ACC112 (cell line): ENCODE measurements around the gene PPM1L.
"Not testable (repeated sequence)": the region's sequence is repeated elsewhere in the genome, so short reads cannot be mapped to it uniquely, and the experiment has no call there.

Experiments
- H2AFZ ChIP-seq: fragments of 200-600 bp; sonication (generic); one replicate; pipeline ENCODE4 v1.6.0; 2017; ENCODE audit warnings: antibody characterized with exemption, low read length; ENCODE audit not compliant: unreplicated experiment
- H3K27ac ChIP-seq: fragments of 200-600 bp; sonication (generic); 2 replicates; pipeline ENCODE4 v1.5.1; 2014; ENCODE audit warnings: low read depth, mild to moderate bottlenecking, antibody characterized with exemption, low read length, moderate library complexity
- H3K27me3 ChIP-seq: fragments of 200-600 bp; sonication (generic); 2 replicates; pipeline ENCODE4 v1.6.1; 2014; ENCODE audit warnings: mild to moderate bottlenecking, antibody characterized with exemption, low read length, moderate library complexity, mixed read lengths; ENCODE audit not compliant: insufficient read depth
- H3K36me3 ChIP-seq: fragments of 200-600 bp; sonication (generic); 2 replicates; pipeline ENCODE4 v1.6.1; 2016; ENCODE audit warnings: mild to moderate bottlenecking, antibody characterized with exemption, low read length, moderate library complexity, mixed read lengths; ENCODE audit not compliant: insufficient read depth
- H3K4me1 ChIP-seq: fragments of 200-600 bp; sonication (generic); one replicate; pipeline ENCODE4 v1.6.1; 2016; ENCODE audit warnings: low read length, mixed read lengths; ENCODE audit not compliant: insufficient read depth, unreplicated experiment, control insufficient read depth
- H3K4me3 ChIP-seq: fragments of 200-600 bp; sonication (generic); 2 replicates; pipeline ENCODE4 v1.5.1; 2014; ENCODE audit warnings: mild to moderate bottlenecking, low read depth, low read length
- H3K79me2 ChIP-seq: fragments of 200-600 bp; sonication (generic); one replicate; pipeline ENCODE4 v1.6.0; 2016; ENCODE audit warnings: low read length; ENCODE audit not compliant: control insufficient read depth, unreplicated experiment, insufficient read depth

Gene PPM1L

DNA sequence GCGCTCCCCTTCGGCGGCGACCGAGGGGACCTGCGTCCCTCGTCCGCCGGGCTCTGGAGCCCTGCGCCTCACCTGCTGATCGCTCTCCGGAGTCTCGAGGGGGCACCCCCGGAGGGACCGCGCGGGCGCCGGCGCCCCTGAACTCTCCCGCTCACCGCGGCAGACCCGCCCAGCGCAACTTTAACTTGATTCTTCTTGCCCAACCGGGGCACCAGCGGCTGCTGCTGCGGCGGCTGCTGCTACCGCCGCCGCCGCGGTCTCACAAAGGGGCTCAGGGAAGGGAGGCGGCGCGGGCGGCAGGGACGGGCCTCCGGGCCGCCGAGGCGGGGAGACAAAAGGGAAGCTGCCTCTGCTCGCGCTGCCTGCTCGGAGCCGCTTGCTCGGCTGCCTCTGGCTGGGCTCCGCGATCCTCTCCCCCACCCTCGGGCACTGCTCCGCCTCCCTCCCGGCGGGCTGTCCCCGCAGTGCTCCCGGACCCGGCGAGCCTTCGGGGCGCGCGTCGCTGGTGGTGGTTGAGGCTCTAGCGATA, at the start of gene PPM1L:
Gene PPM1L (plus strand): TSS at position 456 of the 529 bp plus-strand sequence.
- peak within 1 kb of the TSS; percentile 91 for H2AFZ ChIP-seq
- no peaks in the 10 kb centered on the region for H3K79me2 ChIP-seq
- peaks cover 48% of the 10 kb centered on the region for H3K27me3 ChIP-seq
- H3K4me3 ChIP-seq = peak within 1 kb of the TSS; percentile 87
- H3K36me3 ChIP-seq = no peaks in the 10 kb centered on the region
- H3K4me1 ChIP-seq = peaks cover 6% of the 10 kb centered on the region
- H3K27ac ChIP-seq = peak within 1 kb of the TSS; percentile 71

DNA sequence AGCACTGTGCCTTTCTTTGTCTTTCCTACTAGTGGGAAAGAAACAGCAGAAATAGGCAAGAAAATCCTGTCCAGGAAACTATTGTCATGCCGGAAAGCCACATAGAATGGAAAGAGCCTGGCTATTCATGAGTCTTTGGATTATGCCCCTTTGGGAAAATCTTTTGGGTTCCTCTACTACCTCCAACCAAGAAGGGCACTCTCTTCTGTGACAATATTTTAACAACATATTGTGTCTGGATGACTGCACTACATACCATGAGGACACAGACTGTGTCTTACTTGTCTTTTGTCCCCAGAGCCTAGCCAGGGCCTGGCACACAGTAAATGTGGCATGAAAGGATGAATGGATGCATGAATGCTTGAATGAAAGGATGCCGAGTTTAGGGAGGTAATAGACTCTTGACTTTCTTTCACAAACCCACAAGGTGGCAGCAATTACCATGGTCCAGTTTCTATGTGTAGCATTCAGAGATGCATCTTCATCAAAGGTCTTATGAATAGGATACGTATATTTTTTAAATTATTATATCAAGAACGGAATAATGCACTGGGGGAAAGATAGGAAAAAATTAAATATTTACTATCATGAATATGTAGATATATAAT, 48.7 kb upstream of the PPM1L start:
- Histone ChIP-seq H3K4me1 (no peaks in the 10 kb centered on the region), H3K27ac (no peak overlapping the region), H2AFZ (no peak overlapping the region), H3K36me3 (no peaks in the 10 kb centered on the region), H3K27me3 (peaks cover 30% of the 10 kb centered on the region), H3K79me2 (no peaks in the 10 kb centered on the region), H3K4me3 (no peak overlapping the region)

DNA sequence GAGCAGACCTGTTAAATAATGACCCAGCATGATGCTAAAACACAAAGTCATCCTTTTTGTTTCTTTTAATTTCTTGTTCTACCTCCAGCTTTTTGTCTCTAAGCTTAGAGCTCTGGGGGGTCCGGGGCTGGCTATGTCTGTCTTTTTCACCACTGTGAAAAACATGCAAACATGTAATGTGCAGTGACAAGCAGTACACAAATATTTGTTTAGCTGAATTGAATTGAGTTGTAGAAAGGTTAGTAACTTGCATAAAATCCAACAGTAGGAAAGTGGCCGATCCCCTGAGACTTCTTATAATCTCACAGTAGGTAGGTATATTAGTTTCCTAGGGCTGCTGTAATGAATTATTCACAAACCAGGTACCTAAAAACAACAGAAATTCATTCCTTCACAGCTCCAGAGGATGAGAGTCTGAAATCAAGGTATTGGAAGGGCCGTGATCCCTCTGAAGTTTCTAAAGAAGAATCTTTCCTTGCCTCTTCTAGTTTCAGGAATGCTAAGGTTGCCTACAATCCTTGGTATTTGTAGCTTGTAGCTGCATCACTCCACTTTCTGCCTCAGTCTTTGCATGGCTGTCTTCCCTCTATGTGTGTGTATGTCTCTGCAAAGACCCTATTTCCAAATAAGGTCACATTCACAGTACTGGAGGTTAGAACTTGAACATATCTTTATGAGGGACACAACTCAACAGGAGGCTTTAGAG, 46.4 kb upstream of the PPM1L start:
- Histone ChIP-seq H3K36me3 (no peaks in the 10 kb centered on the region), H3K27me3 (peaks cover 32% of the 10 kb centered on the region), H3K79me2 (no peaks in the 10 kb centered on the region), H3K4me3 (no peak overlapping the region), H3K27ac (no peak overlapping the region), H2AFZ (no peak overlapping the region), H3K4me1 (no peaks in the 10 kb centered on the region)

DNA sequence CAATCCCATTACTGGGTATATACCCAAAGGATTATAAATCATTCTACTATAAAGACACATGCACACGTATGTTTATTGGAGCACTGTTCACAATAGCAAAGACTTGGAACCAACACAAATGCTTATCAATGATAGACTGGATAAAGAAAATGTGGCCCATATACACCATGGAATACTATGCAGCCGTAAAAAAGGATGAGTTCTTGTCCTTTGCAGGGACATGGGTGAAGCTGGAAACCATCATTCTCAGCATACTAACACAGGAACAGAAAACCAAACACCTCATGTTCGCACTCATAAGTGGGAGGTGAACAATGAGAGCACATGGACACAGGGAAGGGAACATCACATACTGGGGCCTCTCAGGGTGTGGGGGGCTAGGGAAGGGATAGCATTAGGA, 42.9 kb upstream of the PPM1L start:
- not testable (repeated sequence) for H3K27ac ChIP-seq, H2AFZ ChIP-seq, H3K36me3 ChIP-seq, H3K4me1 ChIP-seq, H3K4me3 ChIP-seq, H3K79me2 ChIP-seq
- peaks cover 33% of the 10 kb centered on the region for H3K27me3 ChIP-seq

DNA sequence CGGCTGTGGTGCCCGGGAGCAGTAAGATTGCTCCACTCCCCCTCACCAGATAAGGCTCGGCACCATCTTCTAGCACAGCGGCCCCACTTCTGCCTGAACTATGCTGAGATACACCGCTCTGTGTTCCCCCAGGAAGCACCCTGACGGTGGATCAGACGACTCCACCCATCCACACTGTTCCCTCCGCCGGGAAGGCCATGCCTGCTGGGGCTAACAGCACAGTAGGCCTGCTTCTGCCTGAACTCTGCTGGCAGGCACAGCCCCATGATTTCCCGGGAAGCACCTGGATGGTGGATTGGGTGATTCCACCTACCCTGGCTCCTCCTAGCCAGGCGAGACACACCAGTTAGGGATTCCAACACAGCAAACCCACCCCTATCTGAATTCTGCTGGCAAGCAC, 36.3 kb upstream of the PPM1L start:
- Histone ChIP-seq H2AFZ (no peak overlapping the region), H3K79me2 (no peaks in the 10 kb centered on the region), H3K36me3 (no peaks in the 10 kb centered on the region), H3K27ac (no peak overlapping the region), H3K4me3 (no peak overlapping the region), H3K27me3 (peaks cover 20% of the 10 kb centered on the region), H3K4me1 (no peaks in the 10 kb centered on the region)

DNA sequence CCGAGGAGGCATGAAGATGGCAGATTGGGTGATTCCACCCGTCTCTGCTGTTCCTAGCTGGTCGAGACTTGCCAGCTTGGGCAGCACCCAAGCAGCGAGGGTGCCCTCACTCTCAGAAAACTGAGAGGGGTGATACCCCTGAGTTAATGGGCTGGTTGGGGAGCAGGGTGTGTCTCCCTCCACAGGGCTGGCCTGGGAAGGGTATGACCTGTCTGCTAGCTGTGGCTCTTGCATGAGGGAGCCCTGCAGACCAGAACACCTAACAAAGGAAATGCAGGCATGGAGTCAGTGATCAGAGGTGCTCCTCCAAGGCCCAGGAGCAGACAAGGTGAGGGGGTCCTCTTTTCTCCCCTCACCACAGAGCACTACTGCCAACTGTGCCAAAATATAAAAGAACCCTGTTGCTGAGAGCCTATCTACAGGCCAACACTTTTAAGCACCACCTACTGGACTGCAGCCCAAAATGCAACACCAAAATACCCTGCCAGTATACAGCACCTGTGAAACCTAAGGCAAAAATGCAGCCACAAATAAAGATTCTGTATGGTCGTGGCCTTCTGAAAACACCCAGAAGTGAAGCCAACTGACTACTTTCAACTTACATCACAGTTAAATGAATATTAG, 35.8 kb upstream of the PPM1L start:
- H3K4me1 ChIP-seq = no peaks in the 10 kb centered on the region
- no peak overlapping the region for H3K27ac ChIP-seq
- H3K27me3 ChIP-seq = peaks cover 26% of the 10 kb centered on the region
- H3K79me2 ChIP-seq = no peaks in the 10 kb centered on the region
- no peaks in the 10 kb centered on the region for H3K36me3 ChIP-seq
- no peak overlapping the region for H3K4me3 ChIP-seq
- H2AFZ ChIP-seq = no peak overlapping the region

DNA sequence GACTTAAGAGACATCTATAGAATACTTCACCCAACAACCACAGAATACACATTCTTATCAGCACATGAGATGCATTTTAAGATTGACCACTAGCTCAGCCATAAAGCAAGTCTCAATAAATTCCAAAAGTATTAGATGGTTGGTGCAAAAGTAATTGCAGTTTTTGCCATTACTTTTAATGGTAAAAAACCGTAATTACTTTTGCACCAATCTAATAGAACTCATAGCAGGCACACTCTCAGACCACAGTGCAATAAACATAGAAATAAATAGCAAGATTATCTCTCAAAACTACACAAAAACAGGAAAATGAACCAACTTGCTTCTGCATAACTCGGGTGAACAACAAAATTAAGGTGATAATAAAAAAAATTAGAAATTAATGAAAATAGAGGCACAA, 33.7 kb upstream of the PPM1L start:
- Histone ChIP-seq H2AFZ (no peak overlapping the region), H3K4me1 (no peaks in the 10 kb centered on the region), H3K79me2 (no peaks in the 10 kb centered on the region), H3K27me3 (peaks cover 23% of the 10 kb centered on the region), H3K27ac (no peak overlapping the region), H3K36me3 (no peaks in the 10 kb centered on the region), H3K4me3 (no peak overlapping the region)

DNA sequence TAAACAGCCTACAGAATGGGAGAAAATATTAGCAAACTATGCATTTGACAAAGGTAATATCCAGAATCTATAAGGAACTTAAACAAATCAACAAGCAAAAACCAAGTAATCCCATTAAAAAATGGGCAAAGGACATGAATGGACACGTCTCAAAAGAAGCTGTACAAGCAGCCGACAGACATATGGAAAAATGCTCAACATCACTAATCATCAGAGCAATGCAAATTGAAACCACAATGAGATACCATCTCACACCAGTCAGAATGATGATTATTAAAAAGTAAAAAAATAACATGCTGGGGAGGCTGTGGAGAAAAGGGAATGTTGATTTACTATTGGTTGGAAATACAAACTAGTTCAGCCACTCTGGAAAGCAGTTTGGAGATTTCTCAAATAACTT, 30.7 kb upstream of the PPM1L start:
- H3K27me3 ChIP-seq = peaks cover 31% of the 10 kb centered on the region
- no peak overlapping the region for H3K27ac ChIP-seq
- H3K4me3 ChIP-seq = no peak overlapping the region
- no peaks in the 10 kb centered on the region for H3K4me1 ChIP-seq
- no peaks in the 10 kb centered on the region for H3K36me3 ChIP-seq
- no peaks in the 10 kb centered on the region for H3K79me2 ChIP-seq
- no peak overlapping the region for H2AFZ ChIP-seq

DNA sequence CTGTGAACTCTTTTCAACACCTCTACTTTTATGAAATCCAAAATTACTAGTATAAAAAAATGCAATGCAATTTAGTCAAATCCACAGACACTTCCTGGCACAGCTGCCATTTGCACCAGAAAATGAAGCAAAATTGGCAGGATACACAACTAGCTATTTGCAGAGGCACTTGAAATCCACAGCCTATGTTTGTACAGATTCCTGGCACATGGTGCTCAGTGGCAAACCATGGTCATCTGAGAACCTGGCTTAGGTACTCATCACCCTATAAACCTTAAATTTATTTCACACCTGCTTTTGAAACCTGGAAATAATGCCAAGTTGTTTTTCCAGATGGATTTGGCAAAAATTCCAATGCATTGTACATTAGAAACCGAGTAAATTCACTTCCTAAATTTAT, 20.2 kb upstream of the PPM1L start:
- H3K27me3 ChIP-seq = no peaks in the 10 kb centered on the region
- H2AFZ ChIP-seq = no peak overlapping the region
- H3K27ac ChIP-seq = no peak overlapping the region
- no peaks in the 10 kb centered on the region for H3K79me2 ChIP-seq
- peaks cover 15% of the 10 kb centered on the region for H3K4me1 ChIP-seq
- no peaks in the 10 kb centered on the region for H3K36me3 ChIP-seq
- no peak overlapping the region for H3K4me3 ChIP-seq

DNA sequence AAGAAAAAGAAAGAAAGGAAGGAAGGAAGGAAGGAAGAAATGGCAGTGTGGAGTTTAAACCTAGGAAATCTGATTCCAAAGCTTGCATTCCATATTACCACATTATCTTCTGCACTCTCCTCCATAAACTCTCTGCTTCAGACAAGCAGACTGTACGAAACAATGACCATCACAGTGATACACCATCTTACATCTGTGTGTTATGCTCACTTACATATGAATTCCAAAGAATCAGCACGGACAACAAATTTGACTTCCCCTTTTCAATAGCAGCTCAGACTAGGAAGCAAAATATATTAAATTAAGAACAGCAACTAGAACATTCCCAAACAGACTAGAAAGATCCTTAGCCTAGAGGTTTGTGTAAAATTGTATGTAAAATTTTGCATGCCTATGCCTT, 18.0 kb upstream of the PPM1L start:
- Histone ChIP-seq H3K4me1 (peaks cover 15% of the 10 kb centered on the region), H3K36me3 (no peaks in the 10 kb centered on the region), H3K27ac (no peak overlapping the region), H3K4me3 (no peak overlapping the region), H3K79me2 (no peaks in the 10 kb centered on the region), H3K27me3 (peaks cover 15% of the 10 kb centered on the region), H2AFZ (no peak overlapping the region)

DNA sequence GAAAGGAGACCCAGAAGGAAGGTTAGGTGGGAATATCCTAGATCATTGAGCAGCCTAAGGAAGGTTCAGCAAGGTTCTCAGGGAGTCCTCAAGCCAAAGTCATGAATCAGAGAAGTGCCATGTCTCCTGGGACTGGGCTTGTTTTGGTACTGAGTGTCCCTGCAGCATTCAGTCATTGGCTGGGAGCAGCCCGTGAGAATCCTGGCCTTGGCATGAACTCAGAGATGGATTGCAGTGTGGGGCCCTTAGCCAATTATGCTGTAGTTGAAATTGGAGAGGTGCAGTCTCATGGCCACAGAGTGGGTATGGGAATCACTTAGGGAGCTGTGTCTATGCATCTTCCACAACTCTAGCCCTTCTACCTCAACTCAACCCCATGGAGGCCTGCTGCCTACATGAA, 17.0 kb upstream of the PPM1L start:
- H3K27me3 ChIP-seq = peaks cover 25% of the 10 kb centered on the region
- H3K27ac ChIP-seq = no peak overlapping the region
- H3K4me1 ChIP-seq = peaks cover 15% of the 10 kb centered on the region
- no peaks in the 10 kb centered on the region for H3K36me3 ChIP-seq
- H3K4me3 ChIP-seq = no peak overlapping the region
- H2AFZ ChIP-seq = no peak overlapping the region
- no peaks in the 10 kb centered on the region for H3K79me2 ChIP-seq
